SK-N-SH (cell line): Measurements from ENCODE around the gene CPAMD8. TPM values are rescaled to one million over a fixed set of nuclear protein-coding genes. Genes with fewer than 3 reads are reported as not detected.

Experiments used
- CTCF ChIA-PET: fragments of 300-600, 350-600 bp; formaldehyde crosslinking; extraction: SDS; loops from one replicate; lab custom pipeline; 2021; lab: Yijun Ruan, JAX
- POLR2A ChIA-PET: fragments of 350-600 bp; sonication (Branson Sonifier 250); formaldehyde crosslinking; extraction: SDS; loops from one replicate; lab custom pipeline; 2020; ENCODE audit warnings: antibody characterized with exemption, inconsistent platforms; lab: Yijun Ruan, JAX
- DNase-seq: peaks from one replicate; pipeline ENCODE4 v3.0.0; 2012
- H2AFZ ChIP-seq: fragments of 200-600 bp; sonication (generic); 2 replicates; pipeline ENCODE4 v1.8.1; 2016; ENCODE audit warnings: antibody characterized with exemption, mild to moderate bottlenecking, low read depth
- H3F3A ChIP-seq: fragments of 200-600 bp; sonication (generic); replicated peaks from 2 replicates; pipeline ENCODE3; 2016; ENCODE audit warnings: antibody characterized with exemption, mild to moderate bottlenecking; ENCODE audit not compliant: insufficient read depth
- H3K27ac ChIP-seq, 2 experiments: fragments of 200-500 bp in 1 of 2; fragments of 200-600 bp in 1 of 2; sonication (Bioruptor generic) in 1 of 2; sonication (generic), shearing (Covaris generic) in 1 of 2; 2 replicates each; pipeline versions ENCODE4 v1.5.1 to v1.6.1; 2014 to 2016; ENCODE audit warnings: low read depth in 2 of 2, inconsistent platforms in 1 of 2, low read length in 1 of 2, mild to moderate bottlenecking in 1 of 2, mixed read lengths in 1 of 2
- H3K27me3 ChIP-seq: fragments of 200-600 bp; sonication (generic), shearing (Covaris generic); 2 replicates; pipeline ENCODE4 v1.6.1; 2016; ENCODE audit warnings: mixed run types; ENCODE audit not compliant: insufficient read depth
- H3K36me3 ChIP-seq, 2 experiments: fragments of 200-500 bp in 1 of 2; fragments of 200-600 bp in 1 of 2; sonication (Bioruptor generic) in 1 of 2; sonication (generic) in 1 of 2; replicated peaks in 1 of 2; 2 replicates each; pipeline versions ENCODE3 to v1.5.1; 2014 to 2016; ENCODE audit warnings: low read length in 1 of 2, mild to moderate bottlenecking in 1 of 2; ENCODE audit not compliant: insufficient read depth in 2 of 2, control insufficient read depth in 1 of 2
- H3K4me1 ChIP-seq, 2 experiments: fragments of 200-500 bp in 1 of 2; fragments of 200-600 bp in 1 of 2; sonication (Bioruptor generic) in 1 of 2; sonication (generic), shearing (Covaris generic) in 1 of 2; 2 replicates each; pipeline versions ENCODE4 v1.5.1 to v1.6.1; 2014 to 2016; ENCODE audit warnings: low read depth in 1 of 2, low read length in 1 of 2, mixed run types in 1 of 2; ENCODE audit not compliant: insufficient read depth in 2 of 2, control insufficient read depth in 1 of 2
- H3K4me2 ChIP-seq: fragments of 200-600 bp; sonication (generic), shearing (Covaris generic); 2 replicates; pipeline ENCODE4 v1.6.1; 2017; ENCODE audit warnings: mixed run types
- H3K4me3 ChIP-seq, 2 experiments: fragments of 200-500 bp in 1 of 2; fragments of 200-600 bp in 1 of 2; sonication (Bioruptor generic) in 1 of 2; sonication (generic), shearing (Covaris generic) in 1 of 2; 2 replicates each; pipeline versions ENCODE4 v1.5.1 to v1.8.1; 2014 to 2016; ENCODE audit warnings: low read depth in 2 of 2, inconsistent platforms in 1 of 2, low read length in 1 of 2, mild to moderate bottlenecking in 1 of 2, mixed read lengths in 1 of 2, moderate library complexity in 1 of 2
- H3K79me2 ChIP-seq: fragments of 200-600 bp; sonication (generic); 2 replicates; pipeline ENCODE4 v1.8.1; 2017; ENCODE audit warnings: mild to moderate bottlenecking; ENCODE audit not compliant: insufficient read depth
- H3K9ac ChIP-seq: fragments of 200-600 bp; sonication (generic); 2 replicates; pipeline ENCODE4 v1.6.1; 2017; ENCODE audit warnings: mixed run types
- H3K9me2 ChIP-seq: fragments of 200-600 bp; sonication (generic); 2 replicates; pipeline ENCODE4 v1.6.1; 2017; ENCODE audit warnings: mixed run types
- H3K9me3 ChIP-seq: fragments of 200-600 bp; sonication (generic); 2 replicates; pipeline ENCODE4 v1.6.1; 2017; ENCODE audit warnings: mixed run types, mild to moderate bottlenecking, moderate library complexity
- H4K20me1 ChIP-seq: fragments of 200-600 bp; sonication (generic); 2 replicates; pipeline ENCODE4 v1.6.1; 2017; ENCODE audit warnings: mild to moderate bottlenecking, mixed run types; ENCODE audit not compliant: insufficient read depth
- CHD2 ChIP-seq: fragments of 150-350 bp; IDR thresholded peaks from 2 replicates; pipeline ENCODE4 v1.6.1; 2018; ENCODE audit warnings: low read length; ENCODE audit not compliant: partially characterized antibody
- EP300 ChIP-seq, 2 experiments: IDR thresholded peaks; 2 replicates each; pipeline versions ENCODE4 v1.4.0 to v1.6.1; 2012; ENCODE audit warnings: borderline replicate concordance in 1 of 2, low read depth in 1 of 2, low read length in 1 of 2
- FOSL2 ChIP-seq: IDR thresholded peaks from 2 replicates; pipeline ENCODE4 v1.4.0; 2012; ENCODE audit warnings: low read depth, mild to moderate bottlenecking, moderate library complexity, borderline replicate concordance
- FOXJ3 ChIP-seq: sonication (generic); formaldehyde crosslinking; IDR thresholded peaks from 2 replicates; pipeline ENCODE4 v1.5.1; 2020; ENCODE audit warnings: mild to moderate bottlenecking, missing genetic modification reagents
- FOXM1 ChIP-seq: IDR thresholded peaks from 2 replicates; pipeline ENCODE4 v1.4.0; 2012; ENCODE audit warnings: low read depth, mild to moderate bottlenecking
- RCOR1 ChIP-seq: fragments of 150-350 bp; IDR thresholded peaks from 2 replicates; pipeline ENCODE4 v1.6.1; 2017; ENCODE audit warnings: antibody characterized with exemption, low read length
- TCF12 ChIP-seq: IDR thresholded peaks from 2 replicates; pipeline ENCODE4 v1.4.0; 2012
- WGBS: methylation state at CpG from one replicate; pipeline ENCODE4 v1.1.6; 2017; ENCODE audit warnings: low lambda C conversion rate; 5-methylcytosine and 5-hydroxymethylcytosine counted together
- polyA plus RNA-seq, 3 experiments: library from polyadenylated mRNA; depleted of rRNA; stranded (reverse); fragments of >200 nt; gene quantifications; 2 replicates each; pipeline ENCODE4 v1.2.3, GENCODE V29; 2012
- TF ChIP-seq, protein P1 (sequence below): IDR thresholded peaks from 2 replicates; pipeline ENCODE4 v1.6.1; 2012; ENCODE audit warnings: mild to moderate bottlenecking, low read depth, low read length, moderate library complexity
- TF ChIP-seq, protein P2 (sequence below): fragments of 150-350 bp; IDR thresholded peaks from 2 replicates; pipeline ENCODE4 v1.6.1; 2016; ENCODE audit warnings: mild to moderate bottlenecking, low read depth, low read length

CPAMD8 gene
- polyA plus RNA-seq, 1 of the 3 experiments (the other 2 are of a cell fraction) = 1.2 TPM

DNA sequence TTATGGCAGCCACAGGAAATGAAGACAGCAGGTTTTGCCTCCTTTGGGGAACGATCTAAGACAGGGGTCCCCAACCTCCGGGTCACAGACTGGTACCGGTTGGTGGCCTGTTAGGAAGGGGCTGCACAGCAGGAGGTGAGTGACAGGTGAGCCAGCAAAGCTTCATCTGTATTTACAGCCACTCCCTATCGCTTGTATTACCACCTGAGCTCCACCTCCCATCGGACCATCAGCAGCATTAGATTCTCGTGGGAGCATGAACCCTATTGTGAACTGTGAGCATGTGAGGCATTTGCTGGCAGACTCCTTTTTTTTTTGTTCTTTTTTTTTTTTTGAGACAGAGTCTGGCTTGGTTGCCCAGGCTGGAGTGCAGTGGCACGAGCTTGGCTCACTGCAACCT is 115.6 kb downstream of the CPAMD8 start:
- Histone ChIP-seq H3K4me3 (no peak overlapping the region), H4K20me1 (no peaks in the 10 kb centered on the region), H3K27ac (no peak overlapping the region), H3K9me3 (no peaks in the 10 kb centered on the region)
- WGBS = 4% methylated on average over 7 of the region's 7 CpGs
- TF ChIP-seq RCOR1 = no peak
- TF ChIP-seq, protein P1, sequence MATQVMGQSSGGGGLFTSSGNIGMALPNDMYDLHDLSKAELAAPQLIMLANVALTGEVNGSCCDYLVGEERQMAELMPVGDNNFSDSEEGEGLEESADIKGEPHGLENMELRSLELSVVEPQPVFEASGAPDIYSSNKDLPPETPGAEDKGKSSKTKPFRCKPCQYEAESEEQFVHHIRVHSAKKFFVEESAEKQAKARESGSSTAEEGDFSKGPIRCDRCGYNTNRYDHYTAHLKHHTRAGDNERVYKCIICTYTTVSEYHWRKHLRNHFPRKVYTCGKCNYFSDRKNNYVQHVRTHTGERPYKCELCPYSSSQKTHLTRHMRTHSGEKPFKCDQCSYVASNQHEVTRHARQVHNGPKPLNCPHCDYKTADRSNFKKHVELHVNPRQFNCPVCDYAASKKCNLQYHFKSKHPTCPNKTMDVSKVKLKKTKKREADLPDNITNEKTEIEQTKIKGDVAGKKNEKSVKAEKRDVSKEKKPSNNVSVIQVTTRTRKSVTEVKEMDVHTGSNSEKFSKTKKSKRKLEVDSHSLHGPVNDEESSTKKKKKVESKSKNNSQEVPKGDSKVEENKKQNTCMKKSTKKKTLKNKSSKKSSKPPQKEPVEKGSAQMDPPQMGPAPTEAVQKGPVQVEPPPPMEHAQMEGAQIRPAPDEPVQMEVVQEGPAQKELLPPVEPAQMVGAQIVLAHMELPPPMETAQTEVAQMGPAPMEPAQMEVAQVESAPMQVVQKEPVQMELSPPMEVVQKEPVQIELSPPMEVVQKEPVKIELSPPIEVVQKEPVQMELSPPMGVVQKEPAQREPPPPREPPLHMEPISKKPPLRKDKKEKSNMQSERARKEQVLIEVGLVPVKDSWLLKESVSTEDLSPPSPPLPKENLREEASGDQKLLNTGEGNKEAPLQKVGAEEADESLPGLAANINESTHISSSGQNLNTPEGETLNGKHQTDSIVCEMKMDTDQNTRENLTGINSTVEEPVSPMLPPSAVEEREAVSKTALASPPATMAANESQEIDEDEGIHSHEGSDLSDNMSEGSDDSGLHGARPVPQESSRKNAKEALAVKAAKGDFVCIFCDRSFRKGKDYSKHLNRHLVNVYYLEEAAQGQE = no peak
- TF ChIP-seq EP300 (IDR thresholded peaks at IDR 0.05; ENCODE audit: borderline replicate concordance in 1 of 2, low read depth in 1 of 2, low read length in 1 of 2) = no peak
- no peak for TF ChIP-seq FOXJ3 (CRISPR knock-in tag)
- TF ChIP-seq CHD2 = no peak
- no peak for TF ChIP-seq TCF12
- TF ChIP-seq, protein P2, sequence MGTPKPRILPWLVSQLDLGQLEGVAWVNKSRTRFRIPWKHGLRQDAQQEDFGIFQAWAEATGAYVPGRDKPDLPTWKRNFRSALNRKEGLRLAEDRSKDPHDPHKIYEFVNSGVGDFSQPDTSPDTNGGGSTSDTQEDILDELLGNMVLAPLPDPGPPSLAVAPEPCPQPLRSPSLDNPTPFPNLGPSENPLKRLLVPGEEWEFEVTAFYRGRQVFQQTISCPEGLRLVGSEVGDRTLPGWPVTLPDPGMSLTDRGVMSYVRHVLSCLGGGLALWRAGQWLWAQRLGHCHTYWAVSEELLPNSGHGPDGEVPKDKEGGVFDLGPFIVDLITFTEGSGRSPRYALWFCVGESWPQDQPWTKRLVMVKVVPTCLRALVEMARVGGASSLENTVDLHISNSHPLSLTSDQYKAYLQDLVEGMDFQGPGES = no peak
- no peak for TF ChIP-seq FOSL2
- TF ChIP-seq, all 33 proteins: peak for 0
- POLR2A ChIA-PET = no interaction called here
- no peaks in the 10 kb centered on the region for H3K36me3 ChIP-seq
- peaks cover 4% of the 10 kb centered on the region; the same call in 1 of the 2 replicates for H3K27me3 ChIP-seq
- no peak for DNase-seq
- H2AFZ ChIP-seq = no peak overlapping the region
- H3K9me2 ChIP-seq = no peaks in the 10 kb centered on the region
- no peaks in the 10 kb centered on the region for H3K79me2 ChIP-seq
- H3K4me1 ChIP-seq = no peaks in the 10 kb centered on the region
- CTCF ChIA-PET = no interaction called here
- no peaks in the 10 kb centered on the region for H3F3A ChIP-seq
- H3K4me2 ChIP-seq = no peak overlapping the region
- no peak overlapping the region for H3K9ac ChIP-seq

DNA sequence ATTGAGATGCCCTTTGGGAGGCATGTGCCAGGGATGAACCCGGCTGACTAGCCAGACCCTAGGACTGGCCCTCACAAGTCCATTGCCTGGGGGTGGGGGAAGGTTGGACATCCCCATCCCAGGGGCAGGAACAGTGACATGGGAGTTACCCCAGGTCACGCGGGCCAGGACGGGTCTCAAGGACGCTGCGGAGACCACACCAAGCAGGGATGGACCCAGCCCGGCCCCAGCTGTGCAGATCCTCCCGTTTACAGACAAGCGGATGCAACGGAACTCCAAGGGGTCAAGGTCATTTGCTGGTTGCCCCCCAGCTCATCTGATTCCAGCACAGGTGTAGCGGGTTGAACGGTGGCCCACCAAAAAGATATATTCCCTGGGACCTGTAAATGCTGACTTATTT is 117.9 kb downstream of the CPAMD8 start:
- H3K9me3 ChIP-seq = no peaks in the 10 kb centered on the region
- H3K4me2 ChIP-seq = no peak overlapping the region
- no peaks in the 10 kb centered on the region for H3K4me1 ChIP-seq
- H3K4me3 ChIP-seq = no peak overlapping the region
- H2AFZ ChIP-seq = no peak overlapping the region
- no peak for TF ChIP-seq FOXM1
- TF ChIP-seq, all 33 proteins: peak for 0
- POLR2A ChIA-PET = no interaction called here
- no peaks in the 10 kb centered on the region for H3K9me2 ChIP-seq
- no peak overlapping the region for H3K27ac ChIP-seq
- no peaks in the 10 kb centered on the region for H3K36me3 ChIP-seq
- no peak overlapping the region for H3K9ac ChIP-seq
- no peak for DNase-seq
- 12% methylated on average over 3 of the region's 12 CpGs for WGBS
- no peaks in the 10 kb centered on the region; the same call in 1 of the 2 replicates for H3K27me3 ChIP-seq
- no peaks in the 10 kb centered on the region for H3K79me2 ChIP-seq
- CTCF ChIA-PET = interaction anchor here (0.6 kb wide), 1 partner anchor 9 kb away, joined by 3 read pairs; no protein-coding TSS in a partner anchor
- H3F3A ChIP-seq = no peaks in the 10 kb centered on the region
- no peaks in the 10 kb centered on the region for H4K20me1 ChIP-seq
